OCI-LY3 (cell line): ENCODE data around the gene LHFPL3.

Source experiments
- H2AFZ ChIP-seq: fragments of 200-600, 300-600 bp; shearing (Covaris generic); 2 replicates; pipeline ENCODE4 v1.6.0; 2014; ENCODE audit warnings: antibody characterized with exemption, low read depth, low read length
- H3K27ac ChIP-seq: fragments of 200-600, 300-600 bp; sonication (generic); 2 replicates; pipeline ENCODE4 v1.5.1; 2014; ENCODE audit warnings: mild to moderate bottlenecking, low read length, moderate library complexity, mixed read lengths
- H3K27me3 ChIP-seq: fragments of 200-600, 300-600 bp; sonication (generic); 2 replicates; pipeline ENCODE4 v1.6.1; 2014; ENCODE audit warnings: low read depth, low read length, mixed read lengths
- H3K36me3 ChIP-seq: fragments of 200-600, 300-600 bp; sonication (generic); replicated peaks from 2 replicates; pipeline ENCODE3; 2014; ENCODE audit warnings: low read depth, low read length, mixed read lengths
- H3K4me1 ChIP-seq: fragments of 300-600, 200-600 bp; sonication (generic); 2 replicates; pipeline ENCODE4 v1.6.1; 2014; ENCODE audit warnings: low read length, mixed read lengths
- H3K4me2 ChIP-seq: fragments of 200-600, 300-600 bp; sonication (generic); 2 replicates; pipeline ENCODE4 v1.6.1; 2014; ENCODE audit warnings: low read length, mixed read lengths
- H3K4me3 ChIP-seq: fragments of 300-600, 200-600 bp; sonication (generic); 2 replicates; pipeline ENCODE4 v1.5.1; 2014; ENCODE audit warnings: antibody characterized with exemption, mild to moderate bottlenecking, low read length, moderate library complexity
- H3K79me2 ChIP-seq: fragments of 300-600, 200-600 bp; shearing (Covaris generic); 2 replicates; pipeline ENCODE4 v1.6.1; 2014; ENCODE audit warnings: mild to moderate bottlenecking, low read length, mixed read lengths
- H3K9ac ChIP-seq: fragments of 300-600, 200-600 bp; shearing (Covaris generic); 2 replicates; pipeline ENCODE4 v1.6.0; 2014; ENCODE audit warnings: mild to moderate bottlenecking, low read length, moderate library complexity
- H3K9me3 ChIP-seq: fragments of 200-600, 300-600 bp; shearing (Covaris generic); 2 replicates; pipeline ENCODE4 v1.6.1; 2014; ENCODE audit warnings: low read length, mixed read lengths; ENCODE audit not compliant: insufficient read depth
- H4K20me1 ChIP-seq: fragments of 200-600, 300-600 bp; sonication (generic); 2 replicates; pipeline ENCODE4 v1.6.1; 2016; ENCODE audit warnings: low read length, mixed read lengths; ENCODE audit not compliant: insufficient read depth
- CTCF ChIP-seq: fragments of 200-600, 300-600 bp; sonication (generic); IDR thresholded peaks from 2 replicates; pipeline ENCODE4 v1.5.1; 2014; ENCODE audit warnings: antibody characterized with exemption, low read length, low read depth
- EZH2phosphoT487 ChIP-seq: fragments of 200-600 bp; shearing (Covaris generic); IDR thresholded peaks from 2 replicates; pipeline ENCODE4 v1.6.1; 2018; ENCODE audit warnings: antibody characterized with exemption, mixed run types, low read depth

LHFPL3 gene

GRCh38 chr7:104480529-104480928, 152.1 kb downstream of the LHFPL3 start:
- Histone ChIP-seq H3K79me2 (no peaks in the 10 kb centered on the region; the same call in 1 of the 2 replicates), H3K27ac (0 out of 2 replicates have a peak overlapping the region, but pooled peaks have one; percentile 99), H3K4me3 (no peak overlapping the region), H3K4me2 (peak overlapping the region; percentile 56), H3K4me1 (peaks cover 58% of the 10 kb centered on the region), H3K9me3 (no peaks in the 10 kb centered on the region), H3K9ac (no peak overlapping the region), H4K20me1 (no peaks in the 10 kb centered on the region), H3K27me3 (no peaks in the 10 kb centered on the region), H2AFZ (no peak overlapping the region), H3K36me3 (no peaks in the 10 kb centered on the region)
- TF ChIP-seq CTCF (no peak), EZH2phosphoT487 (no peak)

- no peaks in the 10 kb centered on the region for H4K20me1 ChIP-seq
- no peaks in the 10 kb centered on the region for H3K9me3 ChIP-seq
- H3K36me3 ChIP-seq = no peaks in the 10 kb centered on the region
Measured at GRCh38 chr7:104482362-104483037, 154.1 kb downstream of the LHFPL3 start.

GRCh38 chr7:104486931-104487330, 158.5 kb downstream of the LHFPL3 start:
- H3K9me3 ChIP-seq = no peaks in the 10 kb centered on the region

More at GRCh38 chr7:104482362-104483037, 154.1 kb downstream of the LHFPL3 start:
- peaks cover 78% of the 10 kb centered on the region for H3K4me1 ChIP-seq
- peak overlapping the region; percentile 12; the same call in 1 of the 2 replicates for H3K4me3 ChIP-seq
- TF ChIP-seq CTCF (no peak), EZH2phosphoT487 (no peak)
- peak overlapping the region; percentile 60 for H3K9ac ChIP-seq
- H2AFZ ChIP-seq = no peak overlapping the region
- no peaks in the 10 kb centered on the region for H3K27me3 ChIP-seq
- H3K27ac ChIP-seq = peak overlapping the region; percentile 99
- H3K4me2 ChIP-seq = peak overlapping the region; percentile 56
- H3K79me2 ChIP-seq = peaks cover 3% of the 10 kb centered on the region; the same call in 1 of the 2 replicates

More at GRCh38 chr7:104486931-104487330, 158.5 kb downstream of the LHFPL3 start:
- Histone ChIP-seq H4K20me1 (no peaks in the 10 kb centered on the region), H3K9ac (peak overlapping the region; percentile 78), H3K36me3 (no peaks in the 10 kb centered on the region), H3K79me2 (peaks cover 16% of the 10 kb centered on the region), H2AFZ (no peak overlapping the region), H3K4me3 (peak overlapping the region; percentile 51), H3K4me1 (peaks cover 81% of the 10 kb centered on the region), H3K27ac (peak overlapping the region; percentile 99), H3K4me2 (peak overlapping the region; percentile 55), H3K27me3 (no peaks in the 10 kb centered on the region)
- TF ChIP-seq CTCF = no peak
- no peak for TF ChIP-seq EZH2phosphoT487
